DOHH2 (cell line): Measurements from ENCODE around the gene RNF4.

ENCODE experiments used
- H3F3A ChIP-seq: fragments of 200-600 bp; sonication (generic), shearing (Covaris generic); 2 replicates; pipeline ENCODE4 v1.6.0; 2016; ENCODE audit warnings: antibody characterized with exemption, mild to moderate bottlenecking; ENCODE audit not compliant: control insufficient read depth, insufficient read depth
- H3K27ac ChIP-seq: fragments of 200-600 bp; sonication (generic); 2 replicates; pipeline ENCODE4 v1.5.1; 2014; ENCODE audit warnings: low read depth, mild to moderate bottlenecking, low read length, moderate library complexity
- H3K27me3 ChIP-seq: fragments of 200-600 bp; sonication (generic); 2 replicates; pipeline ENCODE4 v1.6.1; 2014; ENCODE audit warnings: mild to moderate bottlenecking, low read length, mixed read lengths; ENCODE audit not compliant: control insufficient read depth
- H3K36me3 ChIP-seq: fragments of 200-600 bp; sonication (generic); 2 replicates; pipeline ENCODE4 v1.6.1; 2014; ENCODE audit warnings: mild to moderate bottlenecking, low read length, moderate library complexity, mixed read lengths; ENCODE audit not compliant: control insufficient read depth
- H3K4me1 ChIP-seq: fragments of 200-600 bp; sonication (generic); 2 replicates; pipeline ENCODE4 v1.6.1; 2014; ENCODE audit warnings: mild to moderate bottlenecking, low read length, mixed read lengths; ENCODE audit not compliant: control insufficient read depth
- H3K4me2 ChIP-seq: fragments of 200-600 bp; sonication (generic); 2 replicates; pipeline ENCODE4 v1.6.0; 2014; ENCODE audit warnings: mild to moderate bottlenecking, low read length, moderate library complexity
- H3K4me3 ChIP-seq: fragments of 200-600 bp; sonication (generic); 2 replicates; pipeline ENCODE4 v1.5.1; 2014; ENCODE audit warnings: mild to moderate bottlenecking, low read length, mixed read lengths
- H3K79me2 ChIP-seq: fragments of 200-600 bp; sonication (generic); 2 replicates; pipeline ENCODE4 v1.6.1; 2014; ENCODE audit warnings: mild to moderate bottlenecking, low read length, mixed read lengths; ENCODE audit not compliant: control insufficient read depth
- H3K9me2 ChIP-seq: fragments of 200-600 bp; sonication (generic); replicated peaks from 2 replicates; pipeline ENCODE4 v1.6.1; 2014; ENCODE audit warnings: mild to moderate bottlenecking, low read length, mixed read lengths; ENCODE audit not compliant: control insufficient read depth
- H3K9me3 ChIP-seq: fragments of 200-600 bp; sonication (generic); 2 replicates; pipeline ENCODE4 v1.6.1; 2014; ENCODE audit warnings: antibody characterized with exemption, low read length, mixed read lengths; ENCODE audit not compliant: control insufficient read depth, insufficient read depth
- H4K20me1 ChIP-seq: fragments of 200-600 bp; sonication (generic); 2 replicates; pipeline ENCODE4 v1.6.0; 2014; ENCODE audit warnings: low read depth, mild to moderate bottlenecking, antibody characterized with exemption, low read length, moderate library complexity; ENCODE audit not compliant: control insufficient read depth, insufficient read depth
- CTCF ChIP-seq: fragments of 200-600 bp; sonication (generic); IDR thresholded peaks from one replicate; pipeline ENCODE4 v1.5.1; 2014; ENCODE audit warnings: antibody characterized with exemption, mild to moderate bottlenecking, low read depth, low read length; ENCODE audit not compliant: poor library complexity, severe bottlenecking
- EZH2phosphoT487 ChIP-seq: fragments of 200-600 bp; sonication (generic); IDR thresholded peaks from 2 replicates; pipeline ENCODE4 v1.6.1; 2017; ENCODE audit warnings: borderline replicate concordance, mild to moderate bottlenecking, antibody characterized with exemption, low read length, moderate library complexity, mixed read lengths

The RNF4 gene

GRCh38 chr4:2434420-2434819 lies 34.5 kb upstream of the RNF4 start:
- no peaks in the 10 kb centered on the region for H3F3A ChIP-seq
- H3K79me2 ChIP-seq, result no peaks in the 10 kb centered on the region
- no peaks in the 10 kb centered on the region for H3K9me3 ChIP-seq
- no peaks in the 10 kb centered on the region for H3K36me3 ChIP-seq
- H3K4me3 ChIP-seq, result no peak overlapping the region
- H3K27me3 ChIP-seq, result no peaks in the 10 kb centered on the region
- TF ChIP-seq CTCF, result no peak
- no peak for TF ChIP-seq EZH2phosphoT487
- H3K27ac ChIP-seq, result no peak overlapping the region
- H3K9me2 ChIP-seq, result no peaks in the 10 kb centered on the region
- no peaks in the 10 kb centered on the region for H3K4me1 ChIP-seq
- no peak overlapping the region for H3K4me2 ChIP-seq
- no peaks in the 10 kb centered on the region for H4K20me1 ChIP-seq

GRCh38 chr4:2436301-2436700 lies 32.6 kb upstream of the RNF4 start:
- H3K27me3 ChIP-seq, result no peaks in the 10 kb centered on the region
- no peak overlapping the region for H3K4me2 ChIP-seq
- H3K79me2 ChIP-seq, result no peaks in the 10 kb centered on the region

GRCh38 chr4:2436761-2437474 lies 32.0 kb upstream of the RNF4 start:
- TF ChIP-seq EZH2phosphoT487, result no peak
- no peak for TF ChIP-seq CTCF
- Histone ChIP-seq H3K27ac (no peak overlapping the region), H3K4me1 (peaks cover 7% of the 10 kb centered on the region), H3K36me3 (no peaks in the 10 kb centered on the region), H3K79me2 (no peaks in the 10 kb centered on the region), H3K4me2 (no peak overlapping the region), H3K9me3 (no peaks in the 10 kb centered on the region), H3K27me3 (no peaks in the 10 kb centered on the region), H4K20me1 (no peaks in the 10 kb centered on the region), H3K9me2 (no peaks in the 10 kb centered on the region), H3K4me3 (no peak overlapping the region), H3F3A (no peaks in the 10 kb centered on the region)

More at GRCh38 chr4:2436301-2436700, 32.6 kb upstream of the RNF4 start:
- Histone ChIP-seq H3K9me3 (no peaks in the 10 kb centered on the region), H3K4me3 (no peak overlapping the region), H3K9me2 (no peaks in the 10 kb centered on the region), H3K4me1 (peaks cover 1% of the 10 kb centered on the region), H3F3A (no peaks in the 10 kb centered on the region), H3K27ac (no peak overlapping the region), H4K20me1 (no peaks in the 10 kb centered on the region), H3K36me3 (no peaks in the 10 kb centered on the region)
- TF ChIP-seq CTCF, result no peak
- no peak for TF ChIP-seq EZH2phosphoT487
